Transverse colon (tissue), 4 donors: ENCODE measurements around the gene CDK11B.
"Not testable (repeated sequence)": the region's sequence is repeated elsewhere in the genome, so short reads cannot be mapped to it uniquely, and the experiment has no call there.

Source experiments
- CTCF ChIP-seq, 5 experiments: fragments of 200-600 bp in 3 of 5; fragments of 450-650 bp in 2 of 5; sonication (generic) in 3 of 5; IDR thresholded peaks; 1 replicate in 2 of 5; 2 replicates in 3 of 5; pipeline ENCODE4 v1.5.1; 2016 to 2017; ENCODE audit warnings: antibody characterized with exemption in 5 of 5, inconsistent platforms in 3 of 5, mild to moderate bottlenecking in 2 of 5, moderate library complexity in 1 of 5
- EP300 ChIP-seq: sonication (generic); formaldehyde crosslinking; IDR thresholded peaks from one replicate; pipeline ENCODE4 v1.6.1; 2017; ENCODE audit warnings: antibody characterized with exemption, low read depth
- POLR2A ChIP-seq: fragments of 450-650 bp; IDR thresholded peaks from one replicate; pipeline ENCODE4 v1.6.1; 2016; ENCODE audit warnings: antibody characterized with exemption, mild to moderate bottlenecking, moderate library complexity
- POLR2AphosphoS5 ChIP-seq, 3 donors: sonication (generic); formaldehyde crosslinking; IDR thresholded peaks; one replicate each; pipeline ENCODE4 v1.6.1; 2016; ENCODE audit warnings: antibody characterized with exemption in 3 of 3

GRCh38 chr1:1662392-1662791 lies 3.6 kb upstream of the CDK11B start:
- TF ChIP-seq POLR2A; POLR2AphosphoS5 (IDR thresholded peaks at IDR 0.05); CTCF (IDR thresholded peaks at IDR 0.05); EP300: not testable (repeated sequence)
